Measurements from ENCODE around the gene BCORL1. TPM values are rescaled to one million over a fixed set of nuclear protein-coding genes. Genes with fewer than 3 reads are reported as not detected.

Gene BCORL1
- total RNA-seq, 2 experiments from 2014 or later, result 1.7 to 5.4 TPM

- POLR2A ChIA-PET, result no interaction called here
- H3K4me3 ChIP-seq (ENCODE audit: low read depth, low read length, poor library complexity, severe bottlenecking), result no peak overlapping the region
- no peak overlapping the region for H2AFZ ChIP-seq (ENCODE audit: low read length)
- no peaks in the 10 kb centered on the region for H3K36me3 ChIP-seq (ENCODE audit: insufficient read depth, low read length)
- no peaks in the 10 kb centered on the region for H3K79me2 ChIP-seq (ENCODE audit: insufficient read depth, low read depth, low read length)
- CTCF ChIA-PET (ENCODE audit: unreplicated experiment), result no interaction called here
- no peaks in the 10 kb centered on the region for H3K9me2 ChIP-seq (ENCODE audit: insufficient read depth, low read length)
- BruUV-seq (replicated peaks), result no TSS peak
- intact Hi-C loops (cut with micrococcal nuclease; ENCODE audit: unreplicated experiment), result no loop called here
- H3K9me3 ChIP-seq (ENCODE audit: low read length), result no peaks in the 10 kb centered on the region
- DNase-seq (ENCODE audit: low spot score), result no peak
- no peak overlapping the region for H3K4me2 ChIP-seq (ENCODE audit: low read length)
- no peak overlapping the region for H3K27ac ChIP-seq (ENCODE audit: low read depth, low read length, poor library complexity, severe bottlenecking)
- TF ChIP-seq CTCF (conservative IDR thresholded peaks at IDR 0.05; ENCODE audit: low read length), result no peak
- no peak for TF ChIP-seq EZH2phosphoT487 (IDR thresholded peaks at IDR 0.05; ENCODE audit: borderline replicate concordance, low read depth, low read length)
- no peaks in the 10 kb centered on the region for H3K4me1 ChIP-seq (ENCODE audit: insufficient read depth, low read length, poor library complexity, severe bottlenecking)
- H4K20me1 ChIP-seq (ENCODE audit: insufficient read depth, low read length), result no peaks in the 10 kb centered on the region
Measured at GRCh38 chrX:130014356-130014755, 31.9 kb downstream of the BCORL1 start.

GRCh38 chrX:130014770-130015169 lies 32.3 kb downstream of the BCORL1 start:
- TF ChIP-seq EZH2phosphoT487 (IDR thresholded peaks at IDR 0.05; ENCODE audit: borderline replicate concordance, low read depth, low read length) (no peak), CTCF (conservative IDR thresholded peaks at IDR 0.05; ENCODE audit: low read length) (no peak)
- H3K4me2 ChIP-seq (ENCODE audit: low read length), result no peak overlapping the region
- H3K9me3 ChIP-seq (ENCODE audit: low read length), result no peaks in the 10 kb centered on the region
- no peak overlapping the region for H2AFZ ChIP-seq (ENCODE audit: low read length)
- no peaks in the 10 kb centered on the region for H3K79me2 ChIP-seq (ENCODE audit: insufficient read depth, low read depth, low read length)
- ChIA-PET POLR2A (no interaction called here), CTCF (ENCODE audit: unreplicated experiment) (no interaction called here)
- no peaks in the 10 kb centered on the region for H3K36me3 ChIP-seq (ENCODE audit: insufficient read depth, low read length)
- no peak for DNase-seq (ENCODE audit: low spot score)
- intact Hi-C loops (cut with micrococcal nuclease; ENCODE audit: unreplicated experiment), result no loop called here
- H3K27ac ChIP-seq (ENCODE audit: low read depth, low read length, poor library complexity, severe bottlenecking), result no peak overlapping the region
- no TSS peak for BruUV-seq (replicated peaks)
- H3K4me1 ChIP-seq (ENCODE audit: insufficient read depth, low read length, poor library complexity, severe bottlenecking), result no peaks in the 10 kb centered on the region
- no peak overlapping the region for H3K4me3 ChIP-seq (ENCODE audit: low read depth, low read length, poor library complexity, severe bottlenecking)
- H3K9me2 ChIP-seq (ENCODE audit: insufficient read depth, low read length), result no peaks in the 10 kb centered on the region
- no peaks in the 10 kb centered on the region for H4K20me1 ChIP-seq (ENCODE audit: insufficient read depth, low read length)

- no peaks in the 10 kb centered on the region for H3K4me1 ChIP-seq (ENCODE audit: insufficient read depth, low read length, poor library complexity, severe bottlenecking)
- H3K9me3 ChIP-seq (ENCODE audit: low read length), result no peaks in the 10 kb centered on the region
- no peaks in the 10 kb centered on the region for H3K79me2 ChIP-seq (ENCODE audit: insufficient read depth, low read depth, low read length)
- no peak overlapping the region for H2AFZ ChIP-seq (ENCODE audit: low read length)
- intact Hi-C loops (cut with micrococcal nuclease; ENCODE audit: unreplicated experiment), result no loop called here
- no peak overlapping the region for H3K4me2 ChIP-seq (ENCODE audit: low read length)
- POLR2A ChIA-PET, result no interaction called here
- no peak for TF ChIP-seq EZH2phosphoT487 (IDR thresholded peaks at IDR 0.05; ENCODE audit: borderline replicate concordance, low read depth, low read length)
- TF ChIP-seq CTCF (conservative IDR thresholded peaks at IDR 0.05; ENCODE audit: low read length), result no peak
- no peak for DNase-seq (ENCODE audit: low spot score)
- H4K20me1 ChIP-seq (ENCODE audit: insufficient read depth, low read length), result no peaks in the 10 kb centered on the region
- no peaks in the 10 kb centered on the region for H3K9me2 ChIP-seq (ENCODE audit: insufficient read depth, low read length)
- no peak overlapping the region for H3K4me3 ChIP-seq (ENCODE audit: low read depth, low read length, poor library complexity, severe bottlenecking)
- no TSS peak for BruUV-seq (replicated peaks)
- no peaks in the 10 kb centered on the region for H3K36me3 ChIP-seq (ENCODE audit: insufficient read depth, low read length)
- H3K27ac ChIP-seq (ENCODE audit: low read depth, low read length, poor library complexity, severe bottlenecking), result no peak overlapping the region
- CTCF ChIA-PET (ENCODE audit: unreplicated experiment), result no interaction called here
Measured at GRCh38 chrX:130015181-130015580, 32.7 kb downstream of the BCORL1 start.

All from OCI-LY7 (cell line).